ENCODE results near the gene CARD18. TPM values are rescaled to one million over a fixed set of nuclear protein-coding genes. Genes with fewer than 3 reads are reported as not detected.

CARD18 gene
- total RNA-seq, 2 donors from 2014 or later = not detected

GRCh38 chr11:105111145-105111944, 28.2 kb downstream of the CARD18 start:
- no peak overlapping the region for H3K4me3 ChIP-seq (ENCODE audit: low read length)
- peaks cover 7% of the 10 kb centered on the region for H3K9me3 Mint-ChIP-seq

GRCh38 chr11:105110688-105111030, 28.9 kb downstream of the CARD18 start:
- no peak for DNase-seq
- Histone ChIP-seq H3K27ac (ENCODE audit: low read depth, low read length) (no peak overlapping the region), H3K9ac (ENCODE audit: extremely low read depth, low read length, poor library complexity, severe bottlenecking) (no peak overlapping the region), H3K27me3 (ENCODE audit: control insufficient read depth, insufficient read depth, low read length, poor library complexity, severe bottlenecking) (no peaks in the 10 kb centered on the region), H3K4me3 (ENCODE audit: low read length) (no peak overlapping the region), H3K36me3 (ENCODE audit: control insufficient read depth, insufficient read depth, low read length) (no peaks in the 10 kb centered on the region), H3K9me3 (ENCODE audit: control insufficient read depth, low read length) (peaks cover 4% of the 10 kb centered on the region), H3K4me1 (ENCODE audit: control insufficient read depth, insufficient read depth, low read length) (no peaks in the 10 kb centered on the region)
- peaks cover 12% of the 10 kb centered on the region for H3K9me3 Mint-ChIP-seq
- H3K4me1 Mint-ChIP-seq = peaks cover 7% of the 10 kb centered on the region
- no peak overlapping the region for H3K27ac Mint-ChIP-seq
- H3K4me3 Mint-ChIP-seq = no peak overlapping the region
- 91 to 100% methylated on average over 2 of the region's 2 CpGs for WGBS, 2 experiments (ENCODE audit: insufficient coverage in 1 of 2, insufficient read length in 1 of 2)
- no peaks in the 10 kb centered on the region for H3K27me3 Mint-ChIP-seq (ENCODE audit: insufficient read depth)
- no peak for TF ChIP-seq CTCF (conservative IDR thresholded peaks at IDR 0.05)
- no peaks in the 10 kb centered on the region for H3K36me3 Mint-ChIP-seq (ENCODE audit: low read depth)

More at GRCh38 chr11:105111145-105111944, 28.2 kb downstream of the CARD18 start:
- DNase-seq = peak; percentile 41
- no peak overlapping the region for H3K9ac ChIP-seq (ENCODE audit: extremely low read depth, low read length, poor library complexity, severe bottlenecking)
- TF ChIP-seq CTCF (conservative IDR thresholded peaks at IDR 0.05) = no peak
- H3K27ac Mint-ChIP-seq = no peak overlapping the region
- H3K4me3 Mint-ChIP-seq = no peak overlapping the region
- no peaks in the 10 kb centered on the region for H3K36me3 Mint-ChIP-seq (ENCODE audit: low read depth)
- WGBS, 2 experiments (ENCODE audit: insufficient coverage in 1 of 2, insufficient read length in 1 of 2) = 85 to 94% methylated on average over 12 to 13 of the region's 13 CpGs
- H3K36me3 ChIP-seq (ENCODE audit: control insufficient read depth, insufficient read depth, low read length) = no peaks in the 10 kb centered on the region
- H3K27ac ChIP-seq (ENCODE audit: low read depth, low read length) = no peak overlapping the region
- peaks cover 7% of the 10 kb centered on the region for H3K4me1 Mint-ChIP-seq
- H3K9me3 ChIP-seq (ENCODE audit: control insufficient read depth, low read length) = no peaks in the 10 kb centered on the region
- no peaks in the 10 kb centered on the region for H3K4me1 ChIP-seq (ENCODE audit: control insufficient read depth, insufficient read depth, low read length)
- no peaks in the 10 kb centered on the region for H3K27me3 Mint-ChIP-seq (ENCODE audit: insufficient read depth)
- H3K27me3 ChIP-seq (ENCODE audit: control insufficient read depth, insufficient read depth, low read length, poor library complexity, severe bottlenecking) = no peaks in the 10 kb centered on the region

- peaks cover 7% of the 10 kb centered on the region for H3K9me3 ChIP-seq (ENCODE audit: control insufficient read depth, low read length)
- H3K27ac ChIP-seq (ENCODE audit: low read depth, low read length) = no peak overlapping the region
- WGBS, 2 experiments (ENCODE audit: insufficient coverage in 1 of 2, insufficient read length in 1 of 2) = 96 to 100% methylated on average over 3 to 8 of the region's 8 CpGs
- no peak overlapping the region for H3K4me3 Mint-ChIP-seq
- no peaks in the 10 kb centered on the region for H3K36me3 ChIP-seq (ENCODE audit: control insufficient read depth, insufficient read depth, low read length)
- H3K9me3 Mint-ChIP-seq = peaks cover 12% of the 10 kb centered on the region
- H3K27me3 Mint-ChIP-seq (ENCODE audit: insufficient read depth) = no peaks in the 10 kb centered on the region
- no peaks in the 10 kb centered on the region for H3K36me3 Mint-ChIP-seq (ENCODE audit: low read depth)
- DNase-seq = no peak
- no peaks in the 10 kb centered on the region for H3K27me3 ChIP-seq (ENCODE audit: control insufficient read depth, insufficient read depth, low read length, poor library complexity, severe bottlenecking)
- H3K9ac ChIP-seq (ENCODE audit: extremely low read depth, low read length, poor library complexity, severe bottlenecking) = no peak overlapping the region
- peaks cover 7% of the 10 kb centered on the region for H3K4me1 Mint-ChIP-seq
- no peak overlapping the region for H3K4me3 ChIP-seq (ENCODE audit: low read length)
- TF ChIP-seq CTCF (conservative IDR thresholded peaks at IDR 0.05) = no peak
- no peaks in the 10 kb centered on the region for H3K4me1 ChIP-seq (ENCODE audit: control insufficient read depth, insufficient read depth, low read length)
- H3K27ac Mint-ChIP-seq = no peak overlapping the region
Observed at GRCh38 chr11:105109855-105110687, 29.5 kb downstream of the CARD18 start.
